Gastrocnemius medialis (tissue), 4 donors: Measurements from ENCODE around the gene SUB1. TPM values are rescaled to one million over a fixed set of nuclear protein-coding genes. Genes with fewer than 3 reads are reported as not detected.

ENCODE experiments used
- ATAC-seq, 2 donors: fragments of 150-250 bp; one replicate each; pipeline ENCODE4 v1.9.1; 2016
- DNase-seq, 2 donors: peaks; one replicate each; pipeline ENCODE4 v3.0.0-alpha.2; 2019
- H3K27ac ChIP-seq, 4 donors: fragments of 200-600 bp; sonication (generic); 1 replicate in 1 of 4; 2 replicates in 3 of 4; pipeline ENCODE4 v1.5.1; 2016 to 2018; ENCODE audit warnings: mild to moderate bottlenecking in 2 of 4, moderate library complexity in 1 of 4
- H3K27me3 ChIP-seq, 3 donors: fragments of 200-600 bp; sonication (generic) in 2 of 3; 1 replicate in 1 of 3; 2 replicates in 2 of 3; pipeline versions ENCODE4 v1.5.1 to v1.6.0; 2016 to 2019; ENCODE audit warnings: mild to moderate bottlenecking in 1 of 3, moderate library complexity in 1 of 3
- H3K36me3 ChIP-seq, 2 donors: fragments of 200-600 bp; sonication (generic) in 1 of 2; one replicate each; pipeline ENCODE4 v1.5.1; 2017 to 2018
- H3K4me1 ChIP-seq, 2 donors: fragments of 200-600 bp; sonication (generic) in 1 of 2; one replicate each; pipeline ENCODE4 v1.5.1; 2016 to 2017; ENCODE audit warnings: mild to moderate bottlenecking in 2 of 2
- H3K4me3 ChIP-seq, 4 donors: fragments of 200-600 bp; sonication (generic) in 3 of 4; 1 replicate in 1 of 4; 2 replicates in 3 of 4; pipeline ENCODE4 v1.5.1; 2016 to 2019; ENCODE audit warnings: mild to moderate bottlenecking in 2 of 4
- H3K9me3 ChIP-seq, 3 donors: fragments of 200-600 bp; sonication (generic) in 2 of 3; 1 replicate in 1 of 3; 2 replicates in 2 of 3; pipeline ENCODE4 v1.5.1; 2016 to 2019
- POLR2A ChIP-seq, 2 donors: fragments of 450-650 bp; IDR thresholded peaks; one replicate each; pipeline ENCODE4 v1.6.1; 2017; ENCODE audit warnings: antibody characterized with exemption in 2 of 2, mild to moderate bottlenecking in 2 of 2, moderate library complexity in 2 of 2
- in situ Hi-C, 4 donors: fragments of 200-750 bp; cut with MboI; loops; one replicate each; pipeline versions ENCODE4 v1.15.0 to v1.8.0; 2017; ENCODE audit warnings: low sequenced_read_pairs in 4 of 4
- intact Hi-C: fragments of 100-400 bp; cut with DNase I; formaldehyde crosslinking; loops from one replicate; pipeline ENCODE4 v1.15.1; 2023; ENCODE audit warnings: low total_unique reads
- total RNA-seq, 4 donors: library from RNA; depleted of rRNA; stranded (reverse); fragments of >200 nt; gene quantifications; one replicate each; pipeline versions ENCODE4 v1.1.0 to v1.2.3, GENCODE V29; 2016
- TF ChIP-seq, protein P1 (sequence below), 5 experiments: fragments of 450-650 bp in 3 of 5; fragments of 200-600 bp in 2 of 5; sonication (generic) in 2 of 5; IDR thresholded peaks in 4 of 5; conservative IDR thresholded peaks in 1 of 5; 1 replicate in 4 of 5; 2 replicates in 1 of 5; pipeline ENCODE4 v1.5.1; 2016 to 2019; ENCODE audit warnings: antibody characterized with exemption in 5 of 5, mild to moderate bottlenecking in 3 of 5, moderate library complexity in 3 of 5

Gene SUB1
- total RNA-seq, 4 donors from 2014 or later, result 82.6 to 162 (median 100) TPM

DNA sequence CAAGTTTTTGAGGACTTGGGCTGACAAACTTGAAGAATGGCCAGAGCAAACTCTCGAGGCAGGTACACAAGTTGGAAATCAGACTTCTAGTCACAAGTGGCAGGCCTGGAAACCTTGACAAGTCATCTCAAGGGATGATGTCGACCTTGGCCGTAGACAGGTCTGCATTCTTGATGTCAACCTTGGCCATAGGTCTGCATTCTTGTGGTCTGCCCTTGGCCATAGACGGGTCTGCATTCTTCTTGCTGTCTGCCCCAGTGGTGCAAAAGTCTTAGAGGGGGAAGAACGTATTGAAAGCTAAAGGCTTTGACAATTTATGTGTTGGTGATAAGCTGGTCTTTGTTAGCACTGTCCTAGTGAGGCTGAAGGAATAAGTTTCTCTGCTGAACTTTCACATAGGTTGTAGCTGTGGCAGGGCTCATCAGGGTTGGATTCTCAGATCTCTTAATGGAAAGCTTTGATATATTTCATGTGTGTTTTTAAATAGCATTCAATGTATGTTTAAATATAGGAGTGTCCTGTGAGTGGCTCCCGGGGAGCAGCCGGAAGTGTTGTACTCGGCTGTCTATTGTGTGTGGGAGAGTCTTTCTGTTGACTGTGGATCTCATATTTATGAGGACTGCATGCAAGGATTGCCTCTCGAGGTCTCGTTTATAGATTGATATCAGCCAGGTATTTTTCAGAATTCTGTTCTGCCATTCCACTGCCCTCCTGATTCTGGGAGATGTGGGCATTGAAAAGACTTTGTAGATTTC lies 27.0 kb downstream of the SUB1 start:
- Histone ChIP-seq H3K4me3 (no peak overlapping the region), H3K27me3 (no peaks in the 10 kb centered on the region), H3K9me3 (no peaks in the 10 kb centered on the region), H3K27ac (no peak overlapping the region), H3K36me3 (no peaks in the 10 kb centered on the region), H3K4me1 (peaks cover 9 to 10% of the 10 kb centered on the region in 2 donors)
- in situ Hi-C loops (loop anchor here (10.0 to 25.0 kb wide), 2 partner anchors 128 to 375 kb away; no protein-coding TSS in a partner anchor), intact Hi-C loops (loop anchor here (2.0 to 5.0 kb wide), 2 partner anchors 26 to 380 kb away; no protein-coding TSS in a partner anchor)
- no peak for ATAC-seq
- TF ChIP-seq, protein P1, sequence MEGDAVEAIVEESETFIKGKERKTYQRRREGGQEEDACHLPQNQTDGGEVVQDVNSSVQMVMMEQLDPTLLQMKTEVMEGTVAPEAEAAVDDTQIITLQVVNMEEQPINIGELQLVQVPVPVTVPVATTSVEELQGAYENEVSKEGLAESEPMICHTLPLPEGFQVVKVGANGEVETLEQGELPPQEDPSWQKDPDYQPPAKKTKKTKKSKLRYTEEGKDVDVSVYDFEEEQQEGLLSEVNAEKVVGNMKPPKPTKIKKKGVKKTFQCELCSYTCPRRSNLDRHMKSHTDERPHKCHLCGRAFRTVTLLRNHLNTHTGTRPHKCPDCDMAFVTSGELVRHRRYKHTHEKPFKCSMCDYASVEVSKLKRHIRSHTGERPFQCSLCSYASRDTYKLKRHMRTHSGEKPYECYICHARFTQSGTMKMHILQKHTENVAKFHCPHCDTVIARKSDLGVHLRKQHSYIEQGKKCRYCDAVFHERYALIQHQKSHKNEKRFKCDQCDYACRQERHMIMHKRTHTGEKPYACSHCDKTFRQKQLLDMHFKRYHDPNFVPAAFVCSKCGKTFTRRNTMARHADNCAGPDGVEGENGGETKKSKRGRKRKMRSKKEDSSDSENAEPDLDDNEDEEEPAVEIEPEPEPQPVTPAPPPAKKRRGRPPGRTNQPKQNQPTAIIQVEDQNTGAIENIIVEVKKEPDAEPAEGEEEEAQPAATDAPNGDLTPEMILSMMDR (IDR thresholded peaks at IDR 0.05 in 4 of 5, conservative IDR thresholded peaks at IDR 0.05 in 1 of 5), result no peak
- no peak for TF ChIP-seq POLR2A (IDR thresholded peaks at IDR 0.05)
- no peak for DNase-seq

DNA sequence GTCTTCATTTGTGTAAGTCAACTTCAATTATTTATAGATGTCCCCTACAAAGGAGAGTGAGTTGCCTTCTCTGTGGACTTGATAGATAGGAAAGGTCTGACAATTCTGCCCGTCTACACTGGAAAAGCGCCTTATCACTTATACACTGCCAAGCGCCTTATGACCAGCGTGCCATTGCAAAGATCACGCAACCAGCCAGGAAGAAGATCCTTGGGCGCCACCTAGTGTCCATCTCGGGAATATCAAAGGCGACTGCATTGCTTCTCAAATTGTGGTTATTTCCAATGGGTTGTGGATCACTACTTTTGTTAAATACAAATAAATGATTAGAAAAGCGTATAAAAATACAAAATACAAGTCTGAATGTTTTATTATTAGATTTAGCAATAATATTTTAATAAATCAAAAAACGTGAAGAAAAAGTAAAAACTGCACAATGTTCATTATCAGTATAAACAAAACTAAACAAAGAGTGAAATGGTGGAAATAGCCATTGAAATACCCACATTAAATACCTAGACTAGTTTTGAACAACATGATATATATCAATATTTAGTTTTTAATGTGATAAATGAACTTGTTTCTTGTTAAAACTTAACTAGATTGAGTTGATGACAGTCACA lies 27.8 kb downstream of the SUB1 start:
- no peak overlapping the region for H3K27ac ChIP-seq
- DNase-seq, result peak; percentile 58 to 74
- ATAC-seq, result peak; percentile 82 to 86
- TF ChIP-seq POLR2A (IDR thresholded peaks at IDR 0.05), result no peak
- TF ChIP-seq, protein P1 (IDR thresholded peaks at IDR 0.05 in 4 of 5, conservative IDR thresholded peaks at IDR 0.05 in 1 of 5), result peak; percentile 79 to 93 (median 89)
- H3K36me3 ChIP-seq, result no peaks in the 10 kb centered on the region
- H3K9me3 ChIP-seq, result no peaks in the 10 kb centered on the region
- no peaks in the 10 kb centered on the region for H3K27me3 ChIP-seq
- intact Hi-C loops, result loop anchor here (1.0 to 5.0 kb wide), 3 partner anchors 26 to 381 kb away; no protein-coding TSS in a partner anchor
- peaks cover 9 to 10% of the 10 kb centered on the region in 2 donors for H3K4me1 ChIP-seq
- in situ Hi-C loops, result loop anchor here (10.0 to 25.0 kb wide), 2 partner anchors 128 to 376 kb away; no protein-coding TSS in a partner anchor
- no peak overlapping the region for H3K4me3 ChIP-seq

DNA sequence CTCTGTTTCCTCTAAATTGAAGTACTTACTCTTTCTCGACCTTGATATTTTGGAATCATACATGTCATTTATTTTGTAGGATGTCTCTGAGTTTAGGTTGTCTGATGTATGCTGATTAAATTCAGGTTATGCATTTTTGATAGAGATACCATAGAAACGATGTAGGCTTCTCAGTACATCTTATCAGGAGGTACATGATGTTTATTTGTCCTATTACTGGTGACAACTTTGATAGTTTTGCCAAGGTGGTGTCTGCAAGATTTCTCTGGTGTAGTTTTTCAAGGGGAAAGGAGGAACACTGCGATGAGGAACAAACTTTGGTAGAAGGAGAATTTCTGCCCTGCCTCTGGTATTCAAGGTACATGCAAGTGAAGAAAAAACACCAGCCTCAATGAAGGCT lies 29.9 kb downstream of the SUB1 start:
- Histone ChIP-seq H3K9me3 (no peaks in the 10 kb centered on the region), H3K4me1 (peaks cover 3 to 5% of the 10 kb centered on the region in 2 donors), H3K36me3 (no peaks in the 10 kb centered on the region), H3K27ac (no peak overlapping the region), H3K4me3 (no peak overlapping the region), H3K27me3 (no peaks in the 10 kb centered on the region)
- no peak for TF ChIP-seq POLR2A (IDR thresholded peaks at IDR 0.05)
- TF ChIP-seq, protein P1 (IDR thresholded peaks at IDR 0.05 in 4 of 5, conservative IDR thresholded peaks at IDR 0.05 in 1 of 5), result no peak
- intact Hi-C loops (no loop called here), in situ Hi-C loops (loop anchor here (10.0 to 25.0 kb wide), 2 partner anchors 130 to 378 kb away; no protein-coding TSS in a partner anchor)
- ATAC-seq, result no peak
- DNase-seq, result no peak

DNA sequence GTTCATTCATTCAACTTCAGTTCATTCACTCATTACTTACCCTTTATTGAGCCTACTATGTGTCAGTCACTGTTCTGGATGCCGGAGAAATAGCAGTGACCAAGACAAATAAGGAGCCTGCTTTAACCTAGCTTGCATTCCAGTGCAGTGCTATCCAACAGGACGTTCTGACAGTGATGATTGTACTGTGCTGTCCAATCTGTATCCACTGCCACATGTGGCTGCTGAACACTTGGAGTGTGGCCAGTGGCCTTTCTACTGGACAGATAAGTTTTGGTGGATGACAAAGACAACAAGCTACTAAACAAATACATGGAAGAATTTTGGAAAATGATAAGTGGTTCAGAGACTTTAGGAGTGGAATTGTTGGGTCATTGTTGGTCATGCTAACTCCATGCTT lies 33.6 kb downstream of the SUB1 start:
- H3K27ac ChIP-seq, result no peak overlapping the region
- no peaks in the 10 kb centered on the region for H3K27me3 ChIP-seq
- ATAC-seq (no peak), DNase-seq (no peak)
- TF ChIP-seq, protein P1 (IDR thresholded peaks at IDR 0.05 in 4 of 5, conservative IDR thresholded peaks at IDR 0.05 in 1 of 5), result no peak
- TF ChIP-seq POLR2A (IDR thresholded peaks at IDR 0.05), result no peak
- H3K9me3 ChIP-seq, result no peaks in the 10 kb centered on the region
- in situ Hi-C loops (loop anchor here (10.0 to 25.0 kb wide), 2 partner anchors 134 to 382 kb away; no protein-coding TSS in a partner anchor), intact Hi-C loops (no loop called here)
- peaks cover 0 to 3% of the 10 kb centered on the region in 2 donors for H3K4me1 ChIP-seq
- H3K36me3 ChIP-seq, result no peaks in the 10 kb centered on the region
- H3K4me3 ChIP-seq, result no peak overlapping the region
